ENCODE data around the gene CREB3L2. TPM values are rescaled to one million over a fixed set of nuclear protein-coding genes. Genes with fewer than 3 reads are reported as not detected.

CREB3L2 gene
- total and polyA plus RNA-seq, 2 experiments from 2014 or later = 37.6 to 38.3 TPM

- Histone ChIP-seq H3K27ac (no peak overlapping the region), H3K4me2 (no peak overlapping the region), H3K36me3 (replicated peaks; ENCODE audit: insufficient read depth, low read depth) (no peaks in the 10 kb centered on the region), H4K20me1 (ENCODE audit: insufficient read depth, poor library complexity, severe bottlenecking) (no peaks in the 10 kb centered on the region), H3K79me2 (no peaks in the 10 kb centered on the region), H3K9me2 (replicated peaks; ENCODE audit: insufficient read depth) (no peaks in the 10 kb centered on the region), H3K9me3 (ENCODE audit: low read depth) (peaks cover 11% of the 10 kb centered on the region), H2AFZ (no peak overlapping the region), H3K27me3 (no peaks in the 10 kb centered on the region), H3K4me3 (no peak overlapping the region), H3K4me1 (ENCODE audit: insufficient read depth) (no peaks in the 10 kb centered on the region)
- DNase-seq (ENCODE audit: low spot score) = no peak
- TF ChIP-seq EZH2 (IDR thresholded peaks at IDR 0.05; ENCODE audit: borderline replicate concordance) (no peak), EZH2phosphoT487 (IDR thresholded peaks at IDR 0.05; ENCODE audit: low read depth, severe bottlenecking, unreplicated experiment) (no peak), CTCF (IDR thresholded peaks at IDR 0.05; ENCODE audit: poor library complexity) (no peak)
- WGBS (ENCODE audit: low lambda C conversion rate, missing lambda C conversion rate) = 97% methylated on average over 3 of the region's 3 CpGs
These were observed 21.9 kb upstream of the CREB3L2 start for GRCh38 chr7:138023618-138024342.

GRCh38 chr7:138021889-138022288 lies 20.0 kb upstream of the CREB3L2 start:
- Histone ChIP-seq H4K20me1 (ENCODE audit: insufficient read depth, poor library complexity, severe bottlenecking) (no peaks in the 10 kb centered on the region), H3K4me1 (ENCODE audit: insufficient read depth) (no peaks in the 10 kb centered on the region), H3K27ac (no peak overlapping the region), H3K9me2 (replicated peaks; ENCODE audit: insufficient read depth) (no peaks in the 10 kb centered on the region), H3K27me3 (no peaks in the 10 kb centered on the region), H3K4me3 (no peak overlapping the region), H3K79me2 (no peaks in the 10 kb centered on the region), H3K4me2 (no peak overlapping the region), H2AFZ (no peak overlapping the region), H3K9me3 (ENCODE audit: low read depth) (peaks cover 11% of the 10 kb centered on the region), H3K36me3 (replicated peaks; ENCODE audit: insufficient read depth, low read depth) (no peaks in the 10 kb centered on the region)
- DNase-seq (ENCODE audit: low spot score) = no peak
- TF ChIP-seq CTCF (IDR thresholded peaks at IDR 0.05; ENCODE audit: poor library complexity) (no peak), EZH2phosphoT487 (IDR thresholded peaks at IDR 0.05; ENCODE audit: low read depth, severe bottlenecking, unreplicated experiment) (no peak), EZH2 (IDR thresholded peaks at IDR 0.05; ENCODE audit: borderline replicate concordance) (no peak)
- 90% methylated on average over 6 of the region's 6 CpGs for WGBS (ENCODE audit: low lambda C conversion rate, missing lambda C conversion rate)

GRCh38 chr7:138017992-138018391 lies 16.1 kb upstream of the CREB3L2 start:
- Histone ChIP-seq H3K79me2 (no peaks in the 10 kb centered on the region), H3K36me3 (replicated peaks; ENCODE audit: insufficient read depth, low read depth) (no peaks in the 10 kb centered on the region), H3K27me3 (no peaks in the 10 kb centered on the region), H3K4me2 (no peak overlapping the region), H3K9me3 (ENCODE audit: low read depth) (no peaks in the 10 kb centered on the region), H4K20me1 (ENCODE audit: insufficient read depth, poor library complexity, severe bottlenecking) (no peaks in the 10 kb centered on the region), H3K4me3 (no peak overlapping the region), H3K9me2 (replicated peaks; ENCODE audit: insufficient read depth) (no peaks in the 10 kb centered on the region), H3K4me1 (ENCODE audit: insufficient read depth) (peaks cover 3% of the 10 kb centered on the region), H2AFZ (no peak overlapping the region), H3K27ac (no peak overlapping the region)
- 96% methylated on average over 1 of the region's 1 CpG for WGBS (ENCODE audit: low lambda C conversion rate, missing lambda C conversion rate)
- no peak for DNase-seq (ENCODE audit: low spot score)
- TF ChIP-seq EZH2 (IDR thresholded peaks at IDR 0.05; ENCODE audit: borderline replicate concordance) (no peak), CTCF (IDR thresholded peaks at IDR 0.05; ENCODE audit: poor library complexity) (no peak)

All from hepatocyte (in vitro differentiated cells).